GM21528 (cell line): ENCODE measurements around the gene MELTF.

Experiments
- ATAC-seq: cut with Tn5 transposase; IDR thresholded peaks from one replicate; pipeline ENCODE4 v1.9.1; 2021; ENCODE audit warnings: mild to moderate bottlenecking, moderate library complexity; ENCODE audit not compliant: unreplicated experiment, low FRiP score

MELTF gene

GRCh38 chr3:197010556-197011351 lies 18.9 kb downstream of the MELTF start:
- ATAC-seq = no peak

GRCh38 chr3:197009532-197010019 lies 20.0 kb downstream of the MELTF start:
- ATAC-seq = no peak

GRCh38 chr3:197008436-197009209 lies 21.0 kb downstream of the MELTF start:
- no peak for ATAC-seq

- no peak for ATAC-seq
Observed at GRCh38 chr3:197007953-197008352, 21.7 kb downstream of the MELTF start.

GRCh38 chr3:197007296-197007940 lies 22.2 kb downstream of the MELTF start:
- ATAC-seq = no peak

GRCh38 chr3:197006860-197007259 lies 22.8 kb downstream of the MELTF start:
- ATAC-seq = no peak

GRCh38 chr3:197006446-197006845 lies 23.2 kb downstream of the MELTF start:
- ATAC-seq = no peak

GRCh38 chr3:197003461-197004385 lies 25.9 kb downstream of the MELTF start:
- peak; percentile 10 for ATAC-seq

GRCh38 chr3:197002701-197003454 lies 26.7 kb downstream of the MELTF start:
- peak; percentile 72 for ATAC-seq

- ATAC-seq = peak; percentile 7
Observed at GRCh38 chr3:197001972-197002700, 27.5 kb downstream of the MELTF start.

- ATAC-seq = no peak
Observed at GRCh38 chr3:197001106-197001971, 28.3 kb downstream of the MELTF start.

- no peak for ATAC-seq
Observed at GRCh38 chr3:197000211-197000610, 29.4 kb downstream of the MELTF start.

GRCh38 chr3:196998966-196999760 lies 30.5 kb downstream of the MELTF start:
- ATAC-seq = no peak

GRCh38 chr3:196997311-196997710 lies 32.3 kb downstream of the MELTF start:
- no peak for ATAC-seq

- no peak for ATAC-seq
Observed at GRCh38 chr3:196996454-196997265, 33.0 kb downstream of the MELTF start.
